Measurements from ENCODE around the gene AP3B1.
A peak's percentile ranks its signal among the peaks of the same experiment; 100 is the strongest.
"Not testable (repeated sequence)": the region's sequence is repeated elsewhere in the genome, so short reads cannot be mapped to it uniquely, and the experiment has no call there.

Gene AP3B1

GRCh38 chr5:78151594-78152271, 142.8 kb downstream of the AP3B1 start:
- no peak for DNase-seq (ENCODE audit: low read depth)

GRCh38 chr5:78137290-78137689, 157.2 kb downstream of the AP3B1 start:
- no peak for DNase-seq (ENCODE audit: low read depth)

- DNase-seq (ENCODE audit: low read depth): no peak
Measured at GRCh38 chr5:78133423-78133822, 161.1 kb downstream of the AP3B1 start.

- no peak for DNase-seq (ENCODE audit: low read depth)
Measured at GRCh38 chr5:78132507-78132906, 162.0 kb downstream of the AP3B1 start.

- no peak for DNase-seq (ENCODE audit: low read depth)
Measured at GRCh38 chr5:78129597-78129996, 164.9 kb downstream of the AP3B1 start.

- DNase-seq (ENCODE audit: low read depth): no peak
Measured at GRCh38 chr5:78127875-78128274, 166.6 kb downstream of the AP3B1 start.

GRCh38 chr5:78126536-78126935, 168.0 kb downstream of the AP3B1 start:
- DNase-seq (ENCODE audit: low read depth): no peak

GRCh38 chr5:78116167-78116566, 178.3 kb downstream of the AP3B1 start:
- DNase-seq (ENCODE audit: low read depth): no peak

- DNase-seq (ENCODE audit: low read depth): no peak
Measured at GRCh38 chr5:78113689-78114264, 180.7 kb downstream of the AP3B1 start.

- no peak for DNase-seq (ENCODE audit: low read depth)
Measured at GRCh38 chr5:78112931-78113330, 181.6 kb downstream of the AP3B1 start.

- no peak for DNase-seq (ENCODE audit: low read depth)
Measured at GRCh38 chr5:78109891-78110324, 184.6 kb downstream of the AP3B1 start.

GRCh38 chr5:78108564-78108963, 185.9 kb downstream of the AP3B1 start:
- no peak for DNase-seq (ENCODE audit: low read depth)

GRCh38 chr5:78103232-78103918, 191.1 kb downstream of the AP3B1 start:
- no peak for DNase-seq (ENCODE audit: low read depth)

GRCh38 chr5:78102500-78102899, 192.0 kb downstream of the AP3B1 start:
- no peak for DNase-seq (ENCODE audit: low read depth)

- peak; percentile 5 for DNase-seq (ENCODE audit: low read depth)
Measured at GRCh38 chr5:78095125-78095524, 199.4 kb downstream of the AP3B1 start.

GRCh38 chr5:78090002-78090401, 204.5 kb downstream of the AP3B1 start:
- DNase-seq (ENCODE audit: low read depth): no peak

GRCh38 chr5:78078858-78079257, 215.6 kb downstream of the AP3B1 start:
- DNase-seq (ENCODE audit: low read depth): no peak

- DNase-seq (ENCODE audit: low read depth): peak; percentile 18
Measured at GRCh38 chr5:78077369-78078068, 217.0 kb downstream of the AP3B1 start.

GRCh38 chr5:78076351-78076750, 218.1 kb downstream of the AP3B1 start:
- DNase-seq (ENCODE audit: low read depth): peak; percentile 61

- no peak for DNase-seq (ENCODE audit: low read depth)
Measured at GRCh38 chr5:78075301-78075700, 219.2 kb downstream of the AP3B1 start.

- not testable (repeated sequence) for DNase-seq (ENCODE audit: low read depth)
Measured at GRCh38 chr5:78070691-78071090, 223.8 kb downstream of the AP3B1 start.

- not testable (repeated sequence) for DNase-seq (ENCODE audit: low read depth)
Measured at GRCh38 chr5:78067581-78067980, 226.9 kb downstream of the AP3B1 start.

- not testable (repeated sequence) for DNase-seq (ENCODE audit: low read depth)
Measured at GRCh38 chr5:78066722-78067121, 227.8 kb downstream of the AP3B1 start.
